Lower lobe of right lung (tissue), 2 donors: ENCODE results near the gene B3GNT5. TPM values are rescaled to one million over a fixed set of nuclear protein-coding genes. Genes with fewer than 3 reads are reported as not detected.

ENCODE experiments used
- ATAC-seq, 2 donors: fragments of 200-7000 bp; cut with Tn5 transposase; one replicate each; pipeline ENCODE4 v1.9.1; 2020 to 2022; ENCODE audit warnings: mild to moderate bottlenecking in 2 of 2, moderate library complexity in 2 of 2
- DNase-seq: peaks from one replicate; pipeline ENCODE4 v3.0.0-alpha.2; 2020
- H3K27ac ChIP-seq: fragments of 200-600 bp; one replicate; pipeline ENCODE4 v1.8.0; 2022
- H3K27me3 ChIP-seq: fragments of 200-600 bp; one replicate; pipeline ENCODE4 v1.8.0; 2022; ENCODE audit warnings: low read depth
- H3K36me3 ChIP-seq: fragments of 200-600 bp; one replicate; pipeline ENCODE4 v1.8.0; 2022; ENCODE audit warnings: mild to moderate bottlenecking
- H3K4me1 ChIP-seq: fragments of 200-600 bp; one replicate; pipeline ENCODE4 v1.8.0; 2022
- H3K4me3 ChIP-seq: fragments of 200-600 bp; one replicate; pipeline ENCODE4 v1.8.0; 2022; ENCODE audit warnings: mild to moderate bottlenecking
- H3K9me3 ChIP-seq: fragments of 200-600 bp; one replicate; pipeline ENCODE4 v1.8.0; 2022
- CTCF ChIP-seq: fragments of 200-600 bp; IDR thresholded peaks from one replicate; pipeline ENCODE4 v1.8.0; 2022; ENCODE audit warnings: antibody characterized with exemption, mild to moderate bottlenecking
- intact Hi-C: fragments of 100-400 bp; cut with DNase I; formaldehyde crosslinking; loops from one replicate; pipeline ENCODE4 v1.11.0; 2022
- total RNA-seq: library from RNA; stranded (reverse); fragmentation: NEBNext Ultra II Directional; extraction: Animal tissue kit (Norgen Biotek cat#: 25700); gene quantifications from one replicate; pipeline ENCODE4 v1.2.1, GENCODE V29; 2021
- donor health status: DM: no; HTN: yes; CAD: no; lungs with severe emphysema.

Gene B3GNT5
- total RNA-seq, 1 donor from 2014 or later: 30.8 TPM

- Histone ChIP-seq H3K27ac (no peak overlapping the region), H3K36me3 (no peaks in the 10 kb centered on the region), H3K4me3 (no peak overlapping the region), H3K27me3 (no peaks in the 10 kb centered on the region), H3K9me3 (no peaks in the 10 kb centered on the region), H3K4me1 (peaks cover 63% of the 10 kb centered on the region)
- no peak for TF ChIP-seq CTCF
- intact Hi-C loops: no loop called here
- DNase-seq (no peak), ATAC-seq (no peak)
Measured at GRCh38 chr3:183261151-183261724, 8.2 kb downstream of the B3GNT5 start.

- intact Hi-C loops: no loop called here
- Histone ChIP-seq H3K27ac (no peak overlapping the region), H3K36me3 (no peaks in the 10 kb centered on the region), H3K9me3 (no peaks in the 10 kb centered on the region), H3K27me3 (no peaks in the 10 kb centered on the region), H3K4me3 (no peak overlapping the region), H3K4me1 (peaks cover 69% of the 10 kb centered on the region)
- DNase-seq: no peak
- ATAC-seq: no peak
- TF ChIP-seq CTCF: no peak
Measured at GRCh38 chr3:183262875-183263378, 9.9 kb downstream of the B3GNT5 start.

- H3K9me3 ChIP-seq: no peaks in the 10 kb centered on the region
- H3K4me3 ChIP-seq: no peak overlapping the region
- no peak for ATAC-seq
- H3K36me3 ChIP-seq: no peaks in the 10 kb centered on the region
- intact Hi-C loops: no loop called here
- peaks cover 60% of the 10 kb centered on the region for H3K4me1 ChIP-seq
- no peak overlapping the region for H3K27ac ChIP-seq
- no peak for DNase-seq
- no peak for TF ChIP-seq CTCF
- no peaks in the 10 kb centered on the region for H3K27me3 ChIP-seq
Measured at GRCh38 chr3:183264268-183264667, 11.2 kb downstream of the B3GNT5 start.

- Histone ChIP-seq H3K27ac (no peak overlapping the region), H3K27me3 (no peaks in the 10 kb centered on the region), H3K36me3 (peaks cover 7% of the 10 kb centered on the region), H3K9me3 (no peaks in the 10 kb centered on the region), H3K4me1 (peaks cover 53% of the 10 kb centered on the region), H3K4me3 (no peak overlapping the region)
- intact Hi-C loops: no loop called here
- DNase-seq: no peak
- no peak for TF ChIP-seq CTCF
- peak; percentile 22 to 33 for ATAC-seq
Measured at GRCh38 chr3:183265157-183265642, 12.1 kb downstream of the B3GNT5 start.

DNA sequence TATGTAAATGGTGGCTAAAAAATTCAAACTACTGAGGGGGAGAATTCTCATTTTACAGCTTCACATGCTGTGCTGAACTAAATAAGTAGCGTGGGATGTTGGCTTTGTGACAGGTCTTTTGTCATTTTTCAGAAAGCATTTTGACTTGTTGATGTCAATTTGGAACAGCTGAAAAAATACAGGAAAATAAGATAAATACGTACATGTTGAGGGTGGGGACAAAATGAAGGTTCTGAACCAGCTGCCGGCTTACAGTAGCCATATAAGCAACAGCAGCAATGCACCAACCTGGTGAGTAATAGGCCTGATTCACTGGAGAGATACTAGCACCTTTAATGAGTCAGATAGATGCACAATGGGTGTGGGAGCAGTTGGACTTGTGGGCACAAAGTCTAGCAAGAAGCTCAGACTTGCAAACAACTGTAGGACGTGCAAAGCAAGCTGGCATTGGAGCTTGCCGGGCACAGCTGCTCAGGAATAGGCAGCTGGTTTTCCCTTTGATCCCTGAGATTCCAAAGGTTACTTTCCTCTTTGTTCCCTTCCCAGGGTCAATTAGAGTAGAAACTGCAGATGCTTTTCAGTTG is 12.9 kb downstream of the B3GNT5 start:
- intact Hi-C loops: no loop called here
- peaks cover 46% of the 10 kb centered on the region for H3K4me1 ChIP-seq
- no peak for TF ChIP-seq CTCF
- peaks cover 13% of the 10 kb centered on the region for H3K36me3 ChIP-seq
- DNase-seq: no peak
- no peaks in the 10 kb centered on the region for H3K9me3 ChIP-seq
- no peak overlapping the region for H3K27ac ChIP-seq
- H3K4me3 ChIP-seq: no peak overlapping the region
- H3K27me3 ChIP-seq: no peaks in the 10 kb centered on the region
- peak in 1 of 2 donors; percentile 25 for ATAC-seq
